ENCODE measurements around the gene GPR55. TPM values are rescaled to one million over a fixed set of nuclear protein-coding genes. Genes with fewer than 3 reads are reported as not detected.
"Not testable (repeated sequence)": the region's sequence is repeated elsewhere in the genome, so short reads cannot be mapped to it uniquely, and the experiment has no call there.

GPR55 gene
- total RNA-seq, 1 donor from 2014 or later, result 0.57 TPM

DNA sequence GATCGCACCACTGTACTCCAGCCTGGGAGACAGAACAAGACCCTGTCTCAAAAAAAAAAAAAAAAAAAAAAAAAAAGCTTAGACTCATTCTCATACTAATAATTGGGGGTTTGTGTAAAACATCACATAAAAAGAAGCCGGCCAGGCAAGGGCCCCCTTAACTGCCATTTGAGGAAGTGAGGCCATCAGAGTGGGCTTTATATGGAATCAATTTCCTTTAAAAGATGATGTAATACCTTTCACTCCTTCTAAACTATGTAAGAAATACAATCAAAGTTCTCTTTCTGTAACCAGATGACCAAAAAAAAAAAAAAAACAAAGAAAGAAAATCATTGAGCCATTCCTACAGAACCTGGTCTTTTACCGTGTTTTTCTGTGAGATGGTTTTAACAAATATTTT is 13.1 kb upstream of the GPR55 start:
- Mint-ChIP-seq H3K9me3 (peaks cover 19% of the 10 kb centered on the region), H3K4me1 (ENCODE audit: low read depth) (peaks cover 1% of the 10 kb centered on the region), H3K27ac (no peak overlapping the region), H3K27me3 (ENCODE audit: low read depth) (peaks cover 17% of the 10 kb centered on the region), H3K4me3 (ENCODE audit: low read depth) (no peak overlapping the region), H3K36me3 (ENCODE audit: low read depth) (no peaks in the 10 kb centered on the region)
- intact Hi-C loops (cut with micrococcal nuclease), result no loop called here
- DNase-seq (ENCODE audit: low spot score), result no peak

DNA sequence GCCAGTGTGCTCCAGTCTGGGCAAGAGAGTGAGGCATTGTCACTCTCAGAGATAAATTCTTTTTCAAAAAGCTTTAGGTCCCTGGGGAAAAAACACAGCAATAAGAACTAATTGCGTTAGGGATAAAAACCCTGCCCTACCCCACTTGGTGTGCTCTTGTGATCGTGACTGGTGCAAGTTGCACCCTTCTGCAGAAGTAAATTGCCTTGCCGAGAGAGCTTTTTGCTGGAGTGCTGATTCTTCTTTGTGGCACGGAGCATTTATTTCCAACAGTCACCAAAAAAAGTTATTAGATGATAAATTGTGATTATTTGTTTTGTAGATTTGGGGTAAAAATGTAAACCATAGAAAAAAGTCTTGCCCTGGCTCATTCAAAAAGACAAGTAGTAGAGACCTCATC is 12.3 kb upstream of the GPR55 start:
- Mint-ChIP-seq H3K27ac (no peak overlapping the region), H3K4me1 (ENCODE audit: low read depth) (peaks cover 4% of the 10 kb centered on the region), H3K4me3 (ENCODE audit: low read depth) (no peak overlapping the region), H3K27me3 (ENCODE audit: low read depth) (peaks cover 16% of the 10 kb centered on the region), H3K36me3 (ENCODE audit: low read depth) (no peaks in the 10 kb centered on the region), H3K9me3 (peaks cover 19% of the 10 kb centered on the region)
- intact Hi-C loops (cut with micrococcal nuclease), result no loop called here
- no peak for DNase-seq (ENCODE audit: low spot score)

DNA sequence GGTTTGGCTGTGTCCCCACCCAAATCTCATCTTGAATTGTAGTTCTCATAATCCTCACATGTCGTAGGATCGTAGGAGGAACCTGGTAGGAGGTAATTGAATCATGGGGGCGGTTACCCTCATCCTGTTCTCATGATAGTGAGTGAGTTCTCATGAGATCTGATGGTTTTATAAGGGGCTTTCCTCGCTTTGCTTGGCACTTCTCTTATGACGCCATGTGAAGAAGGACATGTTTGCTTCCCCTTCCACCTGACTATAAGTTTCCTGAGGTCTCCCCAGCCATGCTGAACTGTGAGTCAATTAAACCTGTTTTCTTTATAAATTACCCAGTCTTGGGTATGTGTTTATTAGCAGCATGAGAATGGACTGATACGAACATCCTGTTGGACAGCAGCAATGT is 11.2 kb upstream of the GPR55 start:
- H3K4me3 Mint-ChIP-seq (ENCODE audit: low read depth); H3K4me1 Mint-ChIP-seq (ENCODE audit: low read depth); H3K36me3 Mint-ChIP-seq (ENCODE audit: low read depth); DNase-seq (ENCODE audit: low spot score); H3K27ac Mint-ChIP-seq; intact Hi-C loops (cut with micrococcal nuclease): not testable (repeated sequence)
- Mint-ChIP-seq H3K9me3 (peaks cover 19% of the 10 kb centered on the region), H3K27me3 (ENCODE audit: low read depth) (peaks cover 16% of the 10 kb centered on the region)

DNA sequence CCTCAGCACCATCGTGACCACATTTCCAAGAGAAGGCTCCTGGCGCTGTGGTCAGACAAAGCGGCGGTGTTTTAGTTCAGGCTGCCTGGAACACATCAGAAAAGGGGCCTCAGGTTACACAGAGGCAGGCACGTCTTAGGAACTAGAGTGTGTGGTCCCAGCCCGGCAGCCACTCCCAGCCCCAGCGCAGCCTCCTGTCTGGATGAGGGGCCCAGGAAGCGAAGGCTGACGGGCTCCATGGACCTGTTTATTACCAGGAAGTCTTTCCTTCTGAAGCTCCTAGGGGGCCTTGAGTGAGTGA is 10.0 kb upstream of the GPR55 start:
- Mint-ChIP-seq H3K27ac (no peak overlapping the region), H3K4me3 (ENCODE audit: low read depth) (no peak overlapping the region), H3K9me3 (peaks cover 19% of the 10 kb centered on the region), H3K36me3 (ENCODE audit: low read depth) (no peaks in the 10 kb centered on the region), H3K4me1 (ENCODE audit: low read depth) (peaks cover 4% of the 10 kb centered on the region), H3K27me3 (ENCODE audit: low read depth) (peaks cover 22% of the 10 kb centered on the region)
- no peak for DNase-seq (ENCODE audit: low spot score)
- intact Hi-C loops (cut with micrococcal nuclease), result no loop called here

DNA sequence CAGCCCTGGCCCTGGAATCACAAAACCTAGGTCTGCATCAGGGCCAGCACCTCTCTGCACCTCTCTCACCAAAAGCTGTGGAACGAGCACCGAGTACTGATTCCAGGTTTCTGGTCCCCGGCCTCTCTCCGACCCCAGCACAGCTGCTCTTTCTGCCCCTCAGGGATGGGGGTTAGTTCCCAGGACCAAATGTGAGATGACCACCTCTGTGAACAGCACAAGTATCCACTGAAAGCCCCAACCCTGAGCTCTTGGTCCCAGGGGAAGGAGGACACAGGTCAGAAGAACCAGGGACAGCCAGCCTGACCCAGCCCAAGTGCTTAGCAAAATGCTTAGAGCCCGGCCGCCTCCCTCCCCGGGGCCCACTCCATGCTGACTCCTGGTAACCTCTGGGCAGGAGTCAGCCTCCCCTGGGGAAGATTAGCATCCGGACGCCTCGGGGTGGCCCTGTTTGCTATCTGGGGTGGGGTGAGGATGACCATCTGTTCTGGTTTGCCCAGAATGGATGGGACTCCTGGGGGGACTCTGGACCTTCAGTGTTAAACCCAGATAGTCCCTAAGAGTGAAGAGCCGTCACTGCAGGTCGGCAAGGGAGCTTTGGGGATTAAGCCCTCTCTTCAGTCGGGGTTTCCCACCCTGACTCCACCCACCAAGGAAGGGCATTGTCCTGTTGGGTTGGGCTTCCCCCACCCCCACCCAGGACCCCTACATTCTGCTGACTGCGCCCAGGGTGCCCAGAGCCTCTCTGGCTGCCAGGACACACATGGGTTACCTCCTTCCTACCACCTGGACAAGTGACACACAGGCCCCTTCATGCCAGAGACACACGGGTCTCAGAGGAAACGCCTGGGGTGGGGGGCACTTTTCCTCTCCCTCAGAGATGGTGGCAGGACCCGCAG is 9.4 kb upstream of the GPR55 start:
- DNase-seq (ENCODE audit: low spot score), result no peak
- Mint-ChIP-seq H3K4me1 (ENCODE audit: low read depth) (peaks cover 4% of the 10 kb centered on the region), H3K36me3 (ENCODE audit: low read depth) (no peaks in the 10 kb centered on the region), H3K27me3 (ENCODE audit: low read depth) (peaks cover 21% of the 10 kb centered on the region), H3K9me3 (peaks cover 19% of the 10 kb centered on the region), H3K27ac (no peak overlapping the region), H3K4me3 (ENCODE audit: low read depth) (no peak overlapping the region)
- intact Hi-C loops (cut with micrococcal nuclease), result no loop called here

DNA sequence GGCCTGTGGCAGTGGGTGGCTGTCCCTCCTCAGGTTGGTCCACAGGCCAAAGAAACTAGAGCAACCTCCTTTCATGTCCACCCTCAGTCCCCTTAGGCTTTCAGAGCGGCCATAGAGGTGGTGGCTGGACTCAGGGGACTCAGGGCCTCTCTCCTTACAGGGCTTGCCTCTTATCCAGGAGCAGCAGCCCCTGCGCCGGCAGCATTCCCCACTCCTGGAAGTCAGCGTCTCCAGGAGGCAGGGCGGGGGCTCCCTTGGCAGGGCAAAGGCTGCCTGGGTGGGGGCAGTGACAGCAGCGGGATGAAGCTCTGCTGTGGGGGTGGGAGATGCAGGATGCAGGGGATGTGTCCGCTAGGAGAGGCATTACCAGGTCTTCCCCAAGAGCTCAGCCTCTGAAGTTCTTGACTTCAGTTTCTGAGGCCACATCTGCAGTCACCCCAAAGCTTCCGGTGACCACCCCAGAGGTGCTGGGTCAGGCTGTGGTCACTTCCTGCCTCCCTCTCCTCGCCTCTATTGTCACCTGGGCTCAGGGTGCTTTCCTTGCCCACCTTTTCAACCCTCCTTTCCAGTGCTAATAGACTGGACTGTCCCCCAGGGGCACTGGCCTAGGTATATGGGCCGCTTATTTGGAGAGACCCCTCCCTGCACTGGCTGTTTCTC is 8.6 kb upstream of the GPR55 start:
- intact Hi-C loops (cut with micrococcal nuclease), result no loop called here
- peaks cover 19% of the 10 kb centered on the region for H3K9me3 Mint-ChIP-seq
- no peak for DNase-seq (ENCODE audit: low spot score)
- peaks cover 17% of the 10 kb centered on the region for H3K27me3 Mint-ChIP-seq (ENCODE audit: low read depth)
- no peak overlapping the region for H3K4me3 Mint-ChIP-seq (ENCODE audit: low read depth)
- no peaks in the 10 kb centered on the region for H3K36me3 Mint-ChIP-seq (ENCODE audit: low read depth)
- no peak overlapping the region for H3K27ac Mint-ChIP-seq
- peaks cover 4% of the 10 kb centered on the region for H3K4me1 Mint-ChIP-seq (ENCODE audit: low read depth)

DNA sequence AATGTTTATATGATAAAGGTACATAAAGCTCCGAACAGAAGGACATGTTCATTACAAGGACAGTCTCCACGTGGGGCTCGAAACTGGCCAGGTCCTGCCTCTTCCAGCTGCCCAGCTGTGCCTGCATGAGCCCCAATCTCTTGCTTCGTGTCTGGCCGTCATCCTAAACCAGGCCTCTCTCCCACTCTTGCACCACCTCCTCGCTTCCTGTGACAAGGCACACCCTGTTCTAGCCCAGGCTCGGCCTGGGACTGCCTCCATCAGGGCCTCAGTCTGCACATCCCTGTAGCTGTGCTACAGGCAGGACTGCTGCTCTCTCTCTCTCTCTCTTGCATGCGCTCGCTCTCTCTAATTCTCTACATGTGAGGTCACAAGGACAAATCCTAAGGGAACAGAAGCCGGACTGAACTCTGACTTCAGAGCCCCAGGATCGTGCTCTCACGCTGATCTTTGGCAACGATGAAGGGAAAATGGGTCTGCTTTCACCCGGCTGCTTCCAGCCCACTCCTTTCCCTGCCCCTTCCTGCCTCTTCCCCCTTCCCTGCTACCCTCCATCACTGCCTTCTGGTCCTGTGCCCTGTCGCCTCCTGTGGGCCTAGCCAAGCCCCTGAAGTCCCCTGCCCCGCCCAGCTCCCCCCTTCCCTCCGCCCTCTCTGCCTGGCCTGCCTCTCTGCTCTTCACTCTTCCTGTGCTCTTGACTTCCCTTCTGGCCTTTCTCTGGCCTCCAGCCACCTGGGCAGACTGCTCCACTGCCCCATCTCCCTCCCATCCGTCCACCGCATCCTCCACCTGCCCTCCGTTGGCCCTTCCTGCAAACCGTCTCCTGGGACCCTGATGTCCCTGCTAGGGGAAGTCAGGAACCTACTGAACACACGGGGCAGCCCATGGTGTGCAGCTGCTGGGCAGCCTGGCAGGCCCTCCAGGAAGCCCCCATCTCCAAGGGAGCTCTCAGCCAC is 7.8 kb upstream of the GPR55 start:
- intact Hi-C loops (cut with micrococcal nuclease), result no loop called here
- Mint-ChIP-seq H3K4me1 (ENCODE audit: low read depth) (peaks cover 4% of the 10 kb centered on the region), H3K36me3 (ENCODE audit: low read depth) (no peaks in the 10 kb centered on the region), H3K9me3 (peaks cover 19% of the 10 kb centered on the region), H3K27me3 (ENCODE audit: low read depth) (peaks cover 20% of the 10 kb centered on the region), H3K27ac (no peak overlapping the region), H3K4me3 (ENCODE audit: low read depth) (no peak overlapping the region)
- DNase-seq (ENCODE audit: low spot score), result no peak

DNA sequence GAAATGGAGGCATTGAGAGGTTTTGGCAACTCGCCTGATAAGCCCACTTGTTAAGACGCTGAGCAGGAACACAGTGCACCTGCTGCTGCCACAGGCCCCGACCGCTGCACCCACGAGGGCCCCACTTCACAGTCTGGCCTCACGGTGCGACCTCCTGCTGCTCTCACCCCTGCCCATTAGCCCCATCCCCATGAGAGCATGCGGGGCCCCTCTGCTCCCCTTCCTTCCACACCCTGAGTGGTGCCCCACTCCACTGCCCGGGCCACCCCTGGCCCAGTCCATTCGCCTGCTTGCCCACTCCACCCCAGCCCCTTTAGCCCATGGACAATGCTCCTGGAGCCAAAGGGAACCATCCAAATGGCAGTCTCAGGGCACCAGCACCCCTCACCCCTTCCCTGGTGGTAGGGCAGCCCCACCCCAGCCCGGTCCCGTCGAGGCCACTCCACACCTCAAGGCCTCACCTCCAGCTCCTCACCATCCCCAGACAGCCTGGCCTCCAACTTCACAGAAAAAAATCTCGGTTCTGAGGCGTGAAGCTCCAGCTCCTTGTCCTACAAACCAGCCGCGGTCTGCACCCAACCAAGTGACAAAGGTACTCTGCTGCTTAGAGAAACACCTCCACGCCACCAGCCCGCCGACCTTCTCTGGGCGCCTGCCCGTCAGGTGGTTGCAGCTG is 6.7 kb upstream of the GPR55 start:
- Mint-ChIP-seq H3K4me1 (ENCODE audit: low read depth) (peaks cover 6% of the 10 kb centered on the region), H3K27ac (no peak overlapping the region), H3K4me3 (ENCODE audit: low read depth) (no peak overlapping the region), H3K9me3 (peaks cover 10% of the 10 kb centered on the region), H3K36me3 (ENCODE audit: low read depth) (no peaks in the 10 kb centered on the region), H3K27me3 (ENCODE audit: low read depth) (peaks cover 17% of the 10 kb centered on the region)
- DNase-seq (ENCODE audit: low spot score), result no peak
- intact Hi-C loops (cut with micrococcal nuclease), result no loop called here

DNA sequence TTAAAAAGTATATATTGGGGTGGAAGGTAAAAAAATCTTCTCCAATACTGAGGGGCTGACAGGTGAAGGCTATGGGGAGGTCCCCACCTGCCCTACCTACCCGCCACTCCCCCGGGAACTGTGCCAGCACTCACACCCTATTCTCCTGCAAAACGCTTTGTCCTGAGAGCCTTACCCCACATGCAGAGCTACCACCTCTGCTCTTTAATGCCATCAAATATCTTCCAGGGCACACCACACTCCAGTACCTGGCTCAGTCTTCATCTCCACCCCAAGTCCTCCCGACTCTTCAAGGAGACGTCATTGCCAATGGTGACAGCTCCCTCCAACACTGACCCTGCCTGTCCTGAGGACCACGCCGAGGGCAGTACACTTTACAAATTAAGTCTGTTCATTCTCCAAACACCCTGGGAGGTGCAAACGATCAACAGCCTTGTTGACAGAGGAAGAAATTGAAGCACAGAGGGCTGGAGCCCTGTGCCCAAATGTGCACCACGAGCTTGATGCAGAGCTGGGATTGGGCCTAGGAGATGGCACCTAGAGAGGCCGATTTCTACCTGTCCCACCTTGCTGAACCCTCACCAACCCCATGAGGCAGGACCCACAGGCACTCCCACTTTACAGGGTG is 6.0 kb upstream of the GPR55 start:
- Mint-ChIP-seq H3K9me3 (peaks cover 9% of the 10 kb centered on the region), H3K27ac (no peak overlapping the region), H3K27me3 (ENCODE audit: low read depth) (peaks cover 17% of the 10 kb centered on the region), H3K4me1 (ENCODE audit: low read depth) (peaks cover 8% of the 10 kb centered on the region), H3K4me3 (ENCODE audit: low read depth) (no peak overlapping the region), H3K36me3 (ENCODE audit: low read depth) (no peaks in the 10 kb centered on the region)
- no peak for DNase-seq (ENCODE audit: low spot score)
- intact Hi-C loops (cut with micrococcal nuclease), result no loop called here

DNA sequence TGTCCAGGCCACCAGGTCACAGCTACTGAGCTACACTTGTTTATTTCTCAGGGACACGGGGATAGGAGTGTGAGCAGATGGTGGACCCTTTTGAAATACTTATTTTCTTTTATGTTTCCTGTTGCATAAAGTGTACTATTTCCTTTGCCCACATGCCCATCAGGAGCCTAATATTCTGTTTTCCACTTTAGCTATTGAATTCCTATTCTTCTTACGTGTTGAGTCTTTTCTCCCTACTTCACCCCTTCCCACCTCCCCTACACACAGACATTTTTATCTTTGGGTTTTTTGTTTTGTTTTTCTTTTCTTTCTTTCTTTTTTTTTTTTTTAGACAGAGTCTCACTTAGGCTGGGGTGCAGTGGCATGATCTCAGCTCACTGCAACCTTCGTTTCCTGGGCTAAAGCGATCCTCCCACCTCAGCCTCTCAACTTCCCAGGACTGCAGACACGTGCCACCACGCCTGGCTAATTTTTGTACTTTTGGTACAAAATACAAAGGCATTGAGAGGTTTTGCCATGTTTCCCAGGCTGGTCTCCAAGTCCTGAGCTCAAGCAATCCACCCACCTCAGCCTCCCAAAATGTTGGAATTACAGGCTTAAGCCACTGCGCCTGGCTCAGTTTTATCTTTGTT is 5.2 kb upstream of the GPR55 start:
- no peak for DNase-seq (ENCODE audit: low spot score)
- H3K4me1 Mint-ChIP-seq (ENCODE audit: low read depth), result peaks cover 15% of the 10 kb centered on the region
- intact Hi-C loops (cut with micrococcal nuclease), result no loop called here
- H3K4me3 Mint-ChIP-seq (ENCODE audit: low read depth), result no peak overlapping the region
- H3K27me3 Mint-ChIP-seq (ENCODE audit: low read depth), result peaks cover 15% of the 10 kb centered on the region
- H3K36me3 Mint-ChIP-seq (ENCODE audit: low read depth), result no peaks in the 10 kb centered on the region
- no peak overlapping the region for H3K27ac Mint-ChIP-seq
- peaks cover 1% of the 10 kb centered on the region for H3K9me3 Mint-ChIP-seq

DNA sequence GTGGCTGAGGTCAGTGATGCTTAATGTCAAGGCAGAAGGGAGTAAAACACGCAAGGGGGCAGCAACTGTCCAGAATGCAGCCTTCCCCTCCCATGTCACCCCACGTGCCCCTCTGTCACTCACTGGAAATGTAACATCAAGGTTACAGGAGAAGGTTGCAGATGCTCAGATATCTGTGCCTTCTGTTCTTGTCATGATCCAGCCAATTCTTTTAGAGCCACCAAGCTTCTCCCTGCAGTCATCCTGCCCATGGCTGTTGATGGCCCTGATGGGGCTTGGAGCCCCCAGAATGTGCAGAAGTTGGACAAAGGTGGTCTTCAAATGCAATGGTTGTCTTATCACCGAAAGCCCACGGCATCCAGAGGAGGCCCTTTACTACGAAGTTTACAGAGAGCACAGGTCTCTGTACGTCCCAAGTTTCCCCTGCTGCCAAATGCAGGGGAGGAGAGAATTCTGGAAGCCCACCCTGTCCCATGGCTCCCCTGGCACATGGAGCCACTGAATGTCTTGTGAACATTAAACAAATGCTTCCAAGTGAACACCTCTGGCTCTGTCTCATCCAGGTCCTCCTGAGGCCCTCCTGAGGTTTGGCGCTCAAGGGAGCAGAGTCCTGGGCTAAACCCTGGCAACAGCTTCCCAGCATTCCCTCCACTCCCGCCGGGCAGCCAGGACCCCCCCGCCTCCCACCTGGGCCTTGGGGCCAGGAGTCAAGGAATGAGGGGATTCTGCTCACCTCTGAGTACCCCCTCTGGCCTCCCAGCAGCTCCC is 4.5 kb upstream of the GPR55 start:
- Mint-ChIP-seq H3K36me3 (ENCODE audit: low read depth) (no peaks in the 10 kb centered on the region), H3K27me3 (ENCODE audit: low read depth) (peaks cover 16% of the 10 kb centered on the region), H3K4me1 (ENCODE audit: low read depth) (peaks cover 22% of the 10 kb centered on the region), H3K27ac (no peak overlapping the region), H3K4me3 (ENCODE audit: low read depth) (no peak overlapping the region), H3K9me3 (no peaks in the 10 kb centered on the region)
- no peak for DNase-seq (ENCODE audit: low spot score)
- intact Hi-C loops (cut with micrococcal nuclease), result no loop called here

All from activated T-helper 2 cell treated with anti-CD3 and anti-CD28 coated beads, Interferon-gamma antibody, Interleukin-2, Interleukin-4, amounts not matched to agents 10 μg/mL and 5 μg/mL and 100 μg/mL, durations not matched to agents 14 hours and 24 hours and 36 hours (primary cell).